ENCODE data around the gene FAIM. TPM values are rescaled to one million over a fixed set of nuclear protein-coding genes. Genes with fewer than 3 reads are reported as not detected.
A peak's percentile ranks its signal among the peaks of the same experiment; 100 is the strongest.

FAIM gene
- total and polyA plus RNA-seq, 7 experiments from 2014 or later: 1.6 to 6.4 (median 3.1) TPM

- Mint-ChIP-seq H3K27me3 (peaks cover 0 to 3% (median 0%) of the 10 kb centered on the region in 5 donors), H3K4me1 (peaks cover 0 to 4% (median 0%) of the 10 kb centered on the region in 7 donors), H3K4me3 (no peak overlapping the region), H3K9me3 (peaks cover 0 to 2% (median 0%) of the 10 kb centered on the region in 11 donors), H3K36me3 (no peaks in the 10 kb centered on the region), H3K27ac (no peak overlapping the region)
- H3K4me3 ChIP-seq (ENCODE audit: low read length): no peak overlapping the region
- H3K9me3 ChIP-seq (ENCODE audit: control insufficient read depth in 2 of 3, low read length in 3 of 3): no peaks in the 10 kb centered on the region
- ChIA-PET POLR2A (no interaction called here), CTCF (no interaction called here)
- intact Hi-C loops (cut with micrococcal nuclease): no loop called here
- DNase-seq (no peak), ATAC-seq (no peak)
- no peaks in the 10 kb centered on the region for H3K27me3 ChIP-seq (ENCODE audit: control insufficient read depth in 2 of 2, insufficient read depth in 2 of 2, low read length in 2 of 2)
- no peaks in the 10 kb centered on the region for H3K4me1 ChIP-seq (ENCODE audit: control insufficient read depth in 2 of 2, insufficient read depth in 2 of 2, low read length in 2 of 2)
- no peak overlapping the region for H3K27ac ChIP-seq (ENCODE audit: low read depth, low read length)
- no peaks in the 10 kb centered on the region for H3K36me3 ChIP-seq (ENCODE audit: control insufficient read depth in 2 of 3, insufficient read depth in 3 of 3, low read length in 3 of 3)
These were observed 6.9 kb downstream of the FAIM start for GRCh38 chr3:138615462-138615861.

GRCh38 chr3:138620431-138620830 is 11.9 kb downstream of the FAIM start:
- Mint-ChIP-seq H3K27me3 (peaks cover 0 to 3% (median 0%) of the 10 kb centered on the region in 5 donors), H3K36me3 (peaks cover 0 to 18% (median 7%) of the 10 kb centered on the region in 5 donors), H3K9me3 (peaks cover 0 to 2% (median 0%) of the 10 kb centered on the region in 11 donors), H3K4me1 (no peaks in the 10 kb centered on the region), H3K4me3 (no peak overlapping the region), H3K27ac (no peak overlapping the region)
- intact Hi-C loops (cut with micrococcal nuclease): no loop called here
- Histone ChIP-seq H3K36me3 (ENCODE audit: control insufficient read depth in 2 of 3, insufficient read depth in 3 of 3, low read length in 3 of 3) (no peaks in the 10 kb centered on the region), H3K27ac (ENCODE audit: low read depth, low read length) (no peak overlapping the region), H3K4me1 (ENCODE audit: control insufficient read depth in 2 of 2, insufficient read depth in 2 of 2, low read length in 2 of 2) (no peaks in the 10 kb centered on the region), H3K27me3 (ENCODE audit: control insufficient read depth in 2 of 2, insufficient read depth in 2 of 2, low read length in 2 of 2) (no peaks in the 10 kb centered on the region), H3K9me3 (ENCODE audit: control insufficient read depth in 2 of 3, low read length in 3 of 3) (no peaks in the 10 kb centered on the region), H3K4me3 (ENCODE audit: low read length) (no peak overlapping the region)
- ATAC-seq (no peak), DNase-seq (no peak)
- CTCF ChIA-PET: no interaction called here
- POLR2A ChIA-PET: no interaction called here

GRCh38 chr3:138624518-138624917 is 15.9 kb downstream of the FAIM start:
- DNase-seq (no peak), ATAC-seq (no peak)
- no peaks in the 10 kb centered on the region for H3K9me3 Mint-ChIP-seq
- H3K4me1 Mint-ChIP-seq: no peaks in the 10 kb centered on the region
- Histone ChIP-seq H3K27me3 (ENCODE audit: control insufficient read depth in 2 of 2, insufficient read depth in 2 of 2, low read length in 2 of 2) (no peaks in the 10 kb centered on the region), H3K27ac (ENCODE audit: low read depth, low read length) (no peak overlapping the region), H3K4me1 (ENCODE audit: control insufficient read depth in 2 of 2, insufficient read depth in 2 of 2, low read length in 2 of 2) (no peaks in the 10 kb centered on the region), H3K9me3 (ENCODE audit: control insufficient read depth in 2 of 3, low read length in 3 of 3) (no peaks in the 10 kb centered on the region), H3K4me3 (ENCODE audit: low read length) (no peak overlapping the region), H3K36me3 (ENCODE audit: control insufficient read depth in 2 of 3, insufficient read depth in 3 of 3, low read length in 3 of 3) (no peaks in the 10 kb centered on the region)
- intact Hi-C loops (cut with micrococcal nuclease): no loop called here
- ChIA-PET POLR2A (no interaction called here), CTCF (no interaction called here)
- no peak overlapping the region for H3K4me3 Mint-ChIP-seq
- H3K27ac Mint-ChIP-seq: no peak overlapping the region
- H3K36me3 Mint-ChIP-seq: peaks cover 0 to 37% (median 15%) of the 10 kb centered on the region in 5 donors
- H3K27me3 Mint-ChIP-seq: peaks cover 0 to 1% (median 0%) of the 10 kb centered on the region in 5 donors

GRCh38 chr3:138625707-138626365 is 17.3 kb downstream of the FAIM start:
- no peak overlapping the region for H3K4me3 Mint-ChIP-seq
- Histone ChIP-seq H3K4me3 (ENCODE audit: low read length) (no peak overlapping the region), H3K36me3 (ENCODE audit: control insufficient read depth in 2 of 3, insufficient read depth in 3 of 3, low read length in 3 of 3) (no peaks in the 10 kb centered on the region), H3K9me3 (ENCODE audit: control insufficient read depth in 2 of 3, low read length in 3 of 3) (no peaks in the 10 kb centered on the region), H3K4me1 (ENCODE audit: control insufficient read depth in 2 of 2, insufficient read depth in 2 of 2, low read length in 2 of 2) (no peaks in the 10 kb centered on the region), H3K27ac (ENCODE audit: low read depth, low read length) (no peak overlapping the region), H3K27me3 (ENCODE audit: control insufficient read depth in 2 of 2, insufficient read depth in 2 of 2, low read length in 2 of 2) (no peaks in the 10 kb centered on the region)
- ATAC-seq (no peak), DNase-seq (no peak)
- peaks cover 0 to 42% (median 19%) of the 10 kb centered on the region in 5 donors for H3K36me3 Mint-ChIP-seq
- H3K4me1 Mint-ChIP-seq: no peaks in the 10 kb centered on the region
- intact Hi-C loops (cut with micrococcal nuclease): no loop called here
- CTCF ChIA-PET: no interaction called here
- H3K27ac Mint-ChIP-seq: peak overlapping the region in 1 of 9 donors; percentile 12
- POLR2A ChIA-PET: no interaction called here
- no peaks in the 10 kb centered on the region for H3K9me3 Mint-ChIP-seq
- no peaks in the 10 kb centered on the region for H3K27me3 Mint-ChIP-seq

GRCh38 chr3:138629526-138629925 is 21.0 kb downstream of the FAIM start:
- no peaks in the 10 kb centered on the region for H3K9me3 ChIP-seq (ENCODE audit: control insufficient read depth in 2 of 3, low read length in 3 of 3)
- peak overlapping the region in 1 of 9 donors; percentile 4 for H3K27ac Mint-ChIP-seq
- DNase-seq: no peak
- H3K4me1 ChIP-seq (ENCODE audit: control insufficient read depth in 2 of 2, insufficient read depth in 2 of 2, low read length in 2 of 2): no peaks in the 10 kb centered on the region
- no peak overlapping the region for H3K4me3 ChIP-seq (ENCODE audit: low read length)
- H3K36me3 Mint-ChIP-seq: peaks cover 0 to 46% (median 21%) of the 10 kb centered on the region in 5 donors
- no peaks in the 10 kb centered on the region for H3K4me1 Mint-ChIP-seq
- H3K36me3 ChIP-seq (ENCODE audit: control insufficient read depth in 2 of 3, insufficient read depth in 3 of 3, low read length in 3 of 3): no peaks in the 10 kb centered on the region
- H3K27me3 Mint-ChIP-seq: no peaks in the 10 kb centered on the region
- no peaks in the 10 kb centered on the region for H3K9me3 Mint-ChIP-seq
- H3K27ac ChIP-seq (ENCODE audit: low read depth, low read length): no peak overlapping the region
- no peak overlapping the region for H3K4me3 Mint-ChIP-seq
- CTCF ChIA-PET: no interaction called here
- intact Hi-C loops (cut with micrococcal nuclease): no loop called here
- no peaks in the 10 kb centered on the region for H3K27me3 ChIP-seq (ENCODE audit: control insufficient read depth in 2 of 2, insufficient read depth in 2 of 2, low read length in 2 of 2)
- POLR2A ChIA-PET: no interaction called here
- no peak for ATAC-seq

- H3K9me3 ChIP-seq (ENCODE audit: control insufficient read depth in 2 of 3, low read length in 3 of 3): peaks cover 0 to 22% (median 0%) of the 10 kb centered on the region in 3 experiments
- H3K36me3 ChIP-seq (ENCODE audit: control insufficient read depth in 2 of 3, insufficient read depth in 3 of 3, low read length in 3 of 3): no peaks in the 10 kb centered on the region
- no peaks in the 10 kb centered on the region for H3K4me1 Mint-ChIP-seq
- POLR2A ChIA-PET: no interaction called here
- CTCF ChIA-PET: no interaction called here
- intact Hi-C loops (cut with micrococcal nuclease): no loop called here
- H3K4me3 Mint-ChIP-seq: no peak overlapping the region
- H3K36me3 Mint-ChIP-seq: peaks cover 3 to 19% (median 15%) of the 10 kb centered on the region in 5 donors
- no peaks in the 10 kb centered on the region for H3K4me1 ChIP-seq (ENCODE audit: control insufficient read depth in 2 of 2, insufficient read depth in 2 of 2, low read length in 2 of 2)
- H3K4me3 ChIP-seq (ENCODE audit: low read length): no peak overlapping the region
- peaks cover 10 to 55% (median 23%) of the 10 kb centered on the region in 11 donors for H3K9me3 Mint-ChIP-seq
- H3K27me3 Mint-ChIP-seq: no peaks in the 10 kb centered on the region
- no peak for DNase-seq
- H3K27ac ChIP-seq (ENCODE audit: low read depth, low read length): no peak overlapping the region
- no peak overlapping the region for H3K27ac Mint-ChIP-seq
- H3K27me3 ChIP-seq (ENCODE audit: control insufficient read depth in 2 of 2, insufficient read depth in 2 of 2, low read length in 2 of 2): no peaks in the 10 kb centered on the region
- ATAC-seq: no peak
These were observed 30.1 kb downstream of the FAIM start for GRCh38 chr3:138638641-138639040.

- no peak overlapping the region for H3K27ac ChIP-seq (ENCODE audit: low read depth, low read length)
- ChIA-PET POLR2A (no interaction called here), CTCF (no interaction called here)
- H3K27me3 ChIP-seq (ENCODE audit: control insufficient read depth in 2 of 2, insufficient read depth in 2 of 2, low read length in 2 of 2): no peaks in the 10 kb centered on the region
- Mint-ChIP-seq H3K4me1 (no peaks in the 10 kb centered on the region), H3K27me3 (no peaks in the 10 kb centered on the region), H3K4me3 (no peak overlapping the region), H3K9me3 (peaks cover 10 to 74% (median 34%) of the 10 kb centered on the region in 11 donors), H3K36me3 (peaks cover 3 to 14% (median 11%) of the 10 kb centered on the region in 5 donors), H3K27ac (peak overlapping the region in 1 of 9 donors; percentile 48)
- ATAC-seq (no peak), DNase-seq (no peak)
- H3K36me3 ChIP-seq (ENCODE audit: control insufficient read depth in 2 of 3, insufficient read depth in 3 of 3, low read length in 3 of 3): no peaks in the 10 kb centered on the region
- H3K4me3 ChIP-seq (ENCODE audit: low read length): no peak overlapping the region
- H3K9me3 ChIP-seq (ENCODE audit: control insufficient read depth in 2 of 3, low read length in 3 of 3): peaks cover 0 to 33% (median 0%) of the 10 kb centered on the region in 3 experiments
- no peaks in the 10 kb centered on the region for H3K4me1 ChIP-seq (ENCODE audit: control insufficient read depth in 2 of 2, insufficient read depth in 2 of 2, low read length in 2 of 2)
- intact Hi-C loops (cut with micrococcal nuclease): no loop called here
These were observed 32.0 kb downstream of the FAIM start for GRCh38 chr3:138640537-138640936.

Measured in naive thymus-derived CD4-positive, alpha-beta T cell (primary cell).